Endothelial cell of umbilical vein (primary cell): ENCODE data around the gene MYO1E. TPM values are rescaled to one million over a fixed set of nuclear protein-coding genes. Genes with fewer than 3 reads are reported as not detected.

Experiments used
- BruUV-seq: library from RNA; stranded (reverse); fragments of 400-500 nt; replicated peaks from 2 replicates; lab custom pipeline; 2021; lab: Mats Ljungman, UMichigan
- CTCF ChIA-PET: fragments of 300-600, 350-600 bp; sonication (Branson Sonifier 250); formaldehyde crosslinking; loops from one replicate; lab custom pipeline; 2021; ENCODE audit warnings: antibody characterized with exemption, inconsistent platforms; lab: Charles Lee
- POLR2A ChIA-PET: fragments of 300-600, 350-600 bp; sonication (Branson Sonifier 250); formaldehyde crosslinking; loops from one replicate; lab custom pipeline; 2021; ENCODE audit warnings: antibody characterized with exemption, inconsistent platforms; lab: Charles Lee
- DNase-seq: peaks from one replicate; pipeline ENCODE4 v3.0.0-alpha.2; 2011; ENCODE audit warnings: low read depth, low spot score
- FAIRE-seq: peaks from 2 replicates; lab custom pipeline; 2011; peaks lifted over from hg19 to GRCh38; lab: Jason Lieb, UNC
- H2AFZ ChIP-seq: 2 replicates; pipeline ENCODE4 v1.6.0; 2012; ENCODE audit warnings: low read depth, low read length, control low read depth, inconsistent platforms
- H3K27ac ChIP-seq: 2 replicates; pipeline ENCODE4 v1.5.1; 2011; ENCODE audit warnings: low read depth, mild to moderate bottlenecking, control low read depth, low read length, moderate library complexity; ENCODE audit not compliant: insufficient read depth
- H3K27me3 ChIP-seq, 2 experiments: 2 replicates each; pipeline versions ENCODE4 v1.6.0 to v1.6.1; 2011; ENCODE audit warnings: low read length in 2 of 2, mixed read lengths in 1 of 2; ENCODE audit not compliant: control insufficient read depth in 2 of 2, insufficient read depth in 2 of 2
- H3K36me3 ChIP-seq, 2 experiments: 2 replicates in 1 of 2; 3 replicates in 1 of 2; pipeline ENCODE4 v1.5.1; 2011; ENCODE audit warnings: low read length in 2 of 2, mild to moderate bottlenecking in 1 of 2, moderate library complexity in 1 of 2; ENCODE audit not compliant: control insufficient read depth in 2 of 2, insufficient read depth in 2 of 2; ENCODE audit errors: extremely low read depth in 1 of 2
- H3K4me1 ChIP-seq: 3 replicates; pipeline ENCODE4 v1.5.1; 2011; ENCODE audit warnings: mild to moderate bottlenecking, low read length; ENCODE audit not compliant: control insufficient read depth, insufficient read depth; ENCODE audit errors: extremely low read depth
- H3K4me2 ChIP-seq: 2 replicates; pipeline ENCODE4 v1.6.1; 2011; ENCODE audit warnings: low read length, control low read depth, mixed read lengths; ENCODE audit not compliant: insufficient read depth
- H3K4me3 ChIP-seq, 3 experiments: fragments of 200-600 bp in 1 of 3; sonication (generic), shearing (Covaris generic) in 1 of 3; replicated peaks in 1 of 3; 2 replicates each; pipeline ENCODE4 v1.5.1; 2011 to 2016; ENCODE audit warnings: control low read depth in 3 of 3, low read length in 3 of 3, mild to moderate bottlenecking in 2 of 3, inconsistent platforms in 1 of 3, low read depth in 1 of 3, moderate library complexity in 1 of 3; ENCODE audit not compliant: insufficient read depth in 1 of 3
- H3K79me2 ChIP-seq: 2 replicates; pipeline ENCODE4 v1.6.0; 2012; ENCODE audit warnings: low read length, inconsistent platforms; ENCODE audit not compliant: control insufficient read depth, insufficient read depth
- H3K9ac ChIP-seq: replicated peaks from 2 replicates; pipeline ENCODE3; 2011; ENCODE audit warnings: low read length, control low read depth; ENCODE audit not compliant: insufficient read depth; ENCODE audit errors: extremely low read depth
- H3K9me1 ChIP-seq: replicated peaks from 3 replicates; pipeline ENCODE4 v1.6.0; 2011; ENCODE audit warnings: mild to moderate bottlenecking, low read length; ENCODE audit not compliant: control insufficient read depth, insufficient read depth; ENCODE audit errors: extremely low read depth
- H3K9me3 ChIP-seq: replicated peaks from 2 replicates; pipeline ENCODE4 v1.5.1; 2012; ENCODE audit warnings: low read length, inconsistent platforms; ENCODE audit not compliant: control insufficient read depth, insufficient read depth
- H4K20me1 ChIP-seq: replicated peaks from 2 replicates; pipeline ENCODE3; 2011; ENCODE audit warnings: mild to moderate bottlenecking, low read length; ENCODE audit not compliant: control insufficient read depth, insufficient read depth; ENCODE audit errors: extremely low read depth
- CTCF ChIP-seq, 2 donors: IDR thresholded peaks; 1 replicate in 1 of 2; 2 replicates in 1 of 2; pipeline ENCODE4 v1.5.1; 2011; ENCODE audit warnings: low read length in 2 of 2, mild to moderate bottlenecking in 2 of 2, moderate library complexity in 2 of 2, control low read depth in 1 of 2, inconsistent platforms in 1 of 2, low read depth in 1 of 2; ENCODE audit not compliant: insufficient read depth in 1 of 2; ENCODE audit errors: extremely low read depth in 1 of 2
- EZH2 ChIP-seq: IDR thresholded peaks from 2 replicates; pipeline ENCODE4 v1.6.1; 2012; ENCODE audit warnings: borderline replicate concordance, low read depth, mild to moderate bottlenecking, moderate library complexity, low read length, inconsistent platforms; ENCODE audit not compliant: severe bottlenecking
- FOS ChIP-seq: IDR thresholded peaks from 2 replicates; pipeline ENCODE4 v1.6.1; 2011; ENCODE audit warnings: mild to moderate bottlenecking, low read length, moderate library complexity, borderline replicate concordance; ENCODE audit not compliant: insufficient read depth
- GATA2 ChIP-seq: IDR thresholded peaks from 2 replicates; pipeline ENCODE4 v1.7.0; 2011; ENCODE audit warnings: low read depth, mild to moderate bottlenecking, moderate library complexity, mixed read lengths, low read length; ENCODE audit not compliant: insufficient read length, insufficient read depth
- JUN ChIP-seq: IDR thresholded peaks from 2 replicates; pipeline ENCODE4 v1.6.1; 2011; ENCODE audit warnings: borderline replicate concordance, low read depth; ENCODE audit not compliant: insufficient read length, insufficient read depth
- MAX ChIP-seq: IDR thresholded peaks from 2 replicates; pipeline ENCODE4 v1.6.1; 2011; ENCODE audit not compliant: insufficient read depth, insufficient read length
- MYC ChIP-seq: IDR thresholded peaks from one replicate; pipeline ENCODE4 v1.6.1; 2011; ENCODE audit warnings: mild to moderate bottlenecking, low read depth, low read length
- POLR2A ChIP-seq: IDR thresholded peaks from 2 replicates; pipeline ENCODE4 v1.6.1; 2012; ENCODE audit warnings: low read depth, mild to moderate bottlenecking, control low read depth, low read length
- POLR2AphosphoS5 ChIP-seq: IDR thresholded peaks from 2 replicates; pipeline ENCODE4 v1.6.1; 2012; ENCODE audit warnings: low read depth, mild to moderate bottlenecking, control low read depth, low read length, moderate library complexity; ENCODE audit not compliant: insufficient read depth
- dilution Hi-C: fragments of 300-500 bp; cut with MboI; formaldehyde crosslinking; loops from one replicate; pipeline ENCODE4 v1.15.0; 2019; ENCODE audit warnings: low sequenced_read_pairs; ENCODE audit not compliant: extremely low pct_ligation_motif_present
- intact Hi-C: fragments of 100-400 bp; cut with micrococcal nuclease; formaldehyde crosslinking; loops from one replicate; pipeline ENCODE4 v1.10.0; 2022
- polyA plus RNA-seq, 4 experiments: library from polyadenylated mRNA; depleted of rRNA in 3 of 4; stranded (reverse) in 3 of 4; unstranded in 1 of 4; fragments of >200 nt; gene quantifications; 2 replicates each; pipeline versions ENCODE4 v1.2.1 to v1.2.3, GENCODE V29; 2011 to 2012; ENCODE audit warnings: missing spikeins in 1 of 4
- total RNA-seq: library from RNA; stranded (reverse); gene quantifications from 2 replicates; pipeline ENCODE4 v1.2.3, GENCODE V29; 2021

Gene MYO1E
- total and polyA plus RNA-seq, 2 donors (not counting 3 experiments of a cell fraction or from before 2014, with no cell fraction given) = 31.6 to 218 TPM

GRCh38 chr15:59360896-59361295 lies 11.8 kb downstream of the MYO1E start:
- Histone ChIP-seq H3K27ac (no peak overlapping the region), H3K4me1 (peaks cover 9% of the 10 kb centered on the region), H3K27me3 (no peaks in the 10 kb centered on the region), H3K36me3 (no peaks in the 10 kb centered on the region), H2AFZ (no peak overlapping the region), H3K9me3 (no peaks in the 10 kb centered on the region), H3K79me2 (peaks cover 79% of the 10 kb centered on the region), H3K4me2 (no peak overlapping the region), H3K9me1 (no peaks in the 10 kb centered on the region), H3K4me3 (no peak overlapping the region), H4K20me1 (peaks cover 5% of the 10 kb centered on the region), H3K9ac (no peak overlapping the region)
- FAIRE-seq (no peak), DNase-seq (no peak)
- intact Hi-C loops = no loop called here
- dilution Hi-C loops = no loop called here
- BruUV-seq = no TSS peak
- no peak for TF ChIP-seq POLR2AphosphoS5
- no peak for TF ChIP-seq MAX
- TF ChIP-seq JUN = no peak
- no peak for TF ChIP-seq GATA2
- TF ChIP-seq FOS = no peak
- no peak for TF ChIP-seq MYC
- no peak for TF ChIP-seq CTCF (IDR thresholded peaks at IDR 0.05; ENCODE audit: extremely low read depth in 1 of 2, insufficient read depth in 1 of 2, low read depth in 1 of 2, low read length in 2 of 2)
- TF ChIP-seq EZH2 = no peak
- TF ChIP-seq POLR2A = no peak
- POLR2A ChIA-PET = no interaction called here
- CTCF ChIA-PET = interaction anchor here (1.0 to 1.8 kb wide), 3 partner anchors 8 to 12 kb away, joined by 3 to 7 read pairs (median 3); no protein-coding TSS in a partner anchor
